Lung (tissue), 12 donors: ENCODE results near the gene MATN1. TPM values are rescaled to one million over a fixed set of nuclear protein-coding genes. Genes with fewer than 3 reads are reported as not detected.

ENCODE experiments used
- ATAC-seq: fragments of 200-7000 bp; cut with Tn5 transposase; one replicate; pipeline ENCODE4 v1.9.1; 2020; ENCODE audit warnings: moderate number of reproducible peaks; ENCODE audit not compliant: insufficient read depth, low FRiP score
- DNase-seq, 3 donors: peaks; one replicate each; pipeline ENCODE4 v3.0.0-alpha.2; 2013 to 2017
- H3K27ac ChIP-seq, 2 donors: one replicate each; pipeline ENCODE4 v1.5.1; 2013; ENCODE audit warnings: mild to moderate bottlenecking in 2 of 2, moderate library complexity in 2 of 2, control low read depth in 1 of 2, inconsistent platforms in 1 of 2, low read depth in 1 of 2, low read length in 1 of 2
- H3K27me3 ChIP-seq, 3 donors: one replicate each; pipeline ENCODE4 v1.5.1; 2013; ENCODE audit warnings: low read length in 2 of 3; ENCODE audit not compliant: control insufficient read depth in 3 of 3, insufficient read depth in 3 of 3
- H3K36me3 ChIP-seq, 4 donors: one replicate each; pipeline ENCODE4 v1.5.1; 2013; ENCODE audit warnings: low read length in 4 of 4, mild to moderate bottlenecking in 1 of 4, moderate library complexity in 1 of 4; ENCODE audit not compliant: control insufficient read depth in 4 of 4, insufficient read depth in 4 of 4
- H3K4me1 ChIP-seq, 5 donors: one replicate each; pipeline ENCODE4 v1.5.1; 2013; ENCODE audit warnings: low read length in 5 of 5, mild to moderate bottlenecking in 2 of 5, moderate library complexity in 1 of 5; ENCODE audit not compliant: control insufficient read depth in 5 of 5, insufficient read depth in 5 of 5
- H3K4me3 ChIP-seq: one replicate; pipeline ENCODE4 v1.5.1; 2013; ENCODE audit warnings: mild to moderate bottlenecking, control low read depth, moderate library complexity
- H3K9ac ChIP-seq, 2 donors: one replicate each; pipeline ENCODE4 v1.5.1; 2013; ENCODE audit warnings: low read length in 2 of 2, control low read depth in 1 of 2; ENCODE audit not compliant: insufficient read depth in 1 of 2
- H3K9me3 ChIP-seq, 4 donors: one replicate each; pipeline ENCODE4 v1.5.1; 2013; ENCODE audit warnings: low read length in 3 of 4, mild to moderate bottlenecking in 1 of 4, moderate library complexity in 1 of 4; ENCODE audit not compliant: control insufficient read depth in 4 of 4, insufficient read depth in 3 of 4
- CTCF ChIP-seq: IDR thresholded peaks from 2 replicates; pipeline ENCODE4 v1.5.1; 2012; ENCODE audit warnings: mild to moderate bottlenecking; ENCODE audit errors: control extremely low read depth, extremely low read depth
- WGBS, 2 donors: extraction: QIAGEN DNeasy Blood & Tissue Kit; methylation state at CpG; one replicate each; pipeline ENCODE4 v1.1.7; 2013; 5-methylcytosine and 5-hydroxymethylcytosine counted together
- polyA plus RNA-seq, 2 donors: library from polyadenylated mRNA; stranded (reverse); fragments of 200-250 nt; gene quantifications; one replicate each; pipeline ENCODE4 v1.2.1, GENCODE V29; 2013
- total RNA-seq, 2 donors: library from RNA; depleted of rRNA in 1 of 2; stranded (reverse); fragments of >200 nt in 1 of 2; gene quantifications; one replicate each; pipeline ENCODE4 v1.2.1, GENCODE V29; 2014 to 2021
- donor health status: control.
- donor health status: control.
- donor health status: Bipolar disorder and iron deficiency.
- donor health status: healthy.
- donor health status: DM: yes; HTN: yes; CAD: no.

MATN1 gene
- total and polyA plus RNA-seq, 4 donors = 0.15 to 0.57 (median 0.17) TPM

GRCh38 chr1:30678209-30678608 lies 45.2 kb downstream of the MATN1 start:
- Histone ChIP-seq H3K36me3 (no peaks in the 10 kb centered on the region), H3K4me3 (no peak overlapping the region), H3K27ac (no peak overlapping the region), H3K9me3 (peaks cover 0 to 17% (median 4%) of the 10 kb centered on the region in 4 donors), H3K27me3 (peaks cover 0 to 4% (median 0%) of the 10 kb centered on the region in 3 donors), H3K9ac (no peak overlapping the region), H3K4me1 (no peaks in the 10 kb centered on the region)
- 51 to 53% methylated on average over 3 of the region's 3 CpGs for WGBS, 2 donors
- TF ChIP-seq CTCF = no peak
- no peak for ATAC-seq
- no peak for DNase-seq

GRCh38 chr1:30677471-30677870 lies 45.9 kb downstream of the MATN1 start:
- Histone ChIP-seq H3K27me3 (no peaks in the 10 kb centered on the region), H3K9me3 (peaks cover 0 to 18% (median 4%) of the 10 kb centered on the region in 4 donors), H3K27ac (no peak overlapping the region), H3K4me1 (no peaks in the 10 kb centered on the region), H3K4me3 (no peak overlapping the region), H3K9ac (no peak overlapping the region), H3K36me3 (no peaks in the 10 kb centered on the region)
- DNase-seq (no peak), ATAC-seq (no peak)
- WGBS, 2 donors = 81 to 94% methylated on average over 2 of the region's 2 CpGs
- no peak for TF ChIP-seq CTCF

GRCh38 chr1:30675761-30676160 lies 47.6 kb downstream of the MATN1 start:
- TF ChIP-seq CTCF = no peak
- H3K36me3 ChIP-seq = no peaks in the 10 kb centered on the region
- no peak for ATAC-seq
- H3K9me3 ChIP-seq = peaks cover 0 to 21% (median 4%) of the 10 kb centered on the region in 4 donors
- no peak overlapping the region for H3K4me3 ChIP-seq
- DNase-seq = no peak
- 66 to 74% methylated on average over 2 of the region's 2 CpGs for WGBS, 2 donors
- no peak overlapping the region for H3K9ac ChIP-seq
- no peaks in the 10 kb centered on the region for H3K27me3 ChIP-seq
- H3K4me1 ChIP-seq = no peaks in the 10 kb centered on the region
- H3K27ac ChIP-seq = no peak overlapping the region

GRCh38 chr1:30675289-30675688 lies 48.1 kb downstream of the MATN1 start:
- 91 to 92% methylated on average over 2 of the region's 2 CpGs for WGBS, 2 donors
- Histone ChIP-seq H3K36me3 (no peaks in the 10 kb centered on the region), H3K27ac (no peak overlapping the region), H3K9me3 (peaks cover 0 to 20% (median 4%) of the 10 kb centered on the region in 4 donors), H3K27me3 (no peaks in the 10 kb centered on the region), H3K4me3 (no peak overlapping the region), H3K9ac (no peak overlapping the region), H3K4me1 (no peaks in the 10 kb centered on the region)
- ATAC-seq (no peak), DNase-seq (no peak)
- no peak for TF ChIP-seq CTCF
